Spleen (tissue), 7 donors: ENCODE results near the gene ST6GALNAC2.

Source experiments
- CTCF ChIP-seq, 11 experiments: fragments of 200-600 bp in 7 of 11; fragments of 450-650 bp in 4 of 11; sonication (generic) in 4 of 11; IDR thresholded peaks in 8 of 11; conservative IDR thresholded peaks in 3 of 11; 1 replicate in 7 of 11; 2 replicates in 4 of 11; pipeline versions ENCODE4 v1.4.0 to v1.8.0; 2016 to 2021; ENCODE audit warnings: antibody characterized with exemption in 11 of 11, inconsistent platforms in 4 of 11, mild to moderate bottlenecking in 1 of 11
- POLR2A ChIP-seq, 3 donors: fragments of 450-650 bp; IDR thresholded peaks; one replicate each; pipeline ENCODE4 v1.5.1; 2017; ENCODE audit warnings: antibody characterized with exemption in 3 of 3, mild to moderate bottlenecking in 1 of 3
- POLR2AphosphoS5 ChIP-seq, 3 donors: sonication (generic); formaldehyde crosslinking; IDR thresholded peaks; one replicate each; pipeline ENCODE4 v1.5.1; 2017; ENCODE audit warnings: antibody characterized with exemption in 3 of 3
- donor health status: DM: no; HTN: no; CAD: no; lungs with moderate emphysema.
- donor health status: DM: no; HTN: no; CAD: no.
- donor health status: DM: no; HTN: no; CAD: no.

- TF ChIP-seq CTCF (IDR thresholded peaks at IDR 0.05 in 8 of 11, conservative IDR thresholded peaks at IDR 0.05 in 3 of 11): no peak
- TF ChIP-seq POLR2A (IDR thresholded peaks at IDR 0.05): no peak
- TF ChIP-seq POLR2AphosphoS5 (IDR thresholded peaks at IDR 0.05): no peak
These were observed 64.4 kb downstream of the ST6GALNAC2 start for GRCh38 chr17:76521262-76521661.
